ENCODE data around the gene SERPINA5.

- TF ChIP-seq, protein P1, sequence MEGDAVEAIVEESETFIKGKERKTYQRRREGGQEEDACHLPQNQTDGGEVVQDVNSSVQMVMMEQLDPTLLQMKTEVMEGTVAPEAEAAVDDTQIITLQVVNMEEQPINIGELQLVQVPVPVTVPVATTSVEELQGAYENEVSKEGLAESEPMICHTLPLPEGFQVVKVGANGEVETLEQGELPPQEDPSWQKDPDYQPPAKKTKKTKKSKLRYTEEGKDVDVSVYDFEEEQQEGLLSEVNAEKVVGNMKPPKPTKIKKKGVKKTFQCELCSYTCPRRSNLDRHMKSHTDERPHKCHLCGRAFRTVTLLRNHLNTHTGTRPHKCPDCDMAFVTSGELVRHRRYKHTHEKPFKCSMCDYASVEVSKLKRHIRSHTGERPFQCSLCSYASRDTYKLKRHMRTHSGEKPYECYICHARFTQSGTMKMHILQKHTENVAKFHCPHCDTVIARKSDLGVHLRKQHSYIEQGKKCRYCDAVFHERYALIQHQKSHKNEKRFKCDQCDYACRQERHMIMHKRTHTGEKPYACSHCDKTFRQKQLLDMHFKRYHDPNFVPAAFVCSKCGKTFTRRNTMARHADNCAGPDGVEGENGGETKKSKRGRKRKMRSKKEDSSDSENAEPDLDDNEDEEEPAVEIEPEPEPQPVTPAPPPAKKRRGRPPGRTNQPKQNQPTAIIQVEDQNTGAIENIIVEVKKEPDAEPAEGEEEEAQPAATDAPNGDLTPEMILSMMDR (IDR thresholded peaks at IDR 0.05; ENCODE audit: low read depth, low read length): no peak
- TF ChIP-seq EZH2phosphoT487 (IDR thresholded peaks at IDR 0.05; ENCODE audit: low read depth): no peak
These were observed 49.8 kb downstream of the SERPINA5 start for GRCh38 chr14:94631050-94631449.
